Measurements from ENCODE around the gene NOTCH1.

The NOTCH1 gene

DNA sequence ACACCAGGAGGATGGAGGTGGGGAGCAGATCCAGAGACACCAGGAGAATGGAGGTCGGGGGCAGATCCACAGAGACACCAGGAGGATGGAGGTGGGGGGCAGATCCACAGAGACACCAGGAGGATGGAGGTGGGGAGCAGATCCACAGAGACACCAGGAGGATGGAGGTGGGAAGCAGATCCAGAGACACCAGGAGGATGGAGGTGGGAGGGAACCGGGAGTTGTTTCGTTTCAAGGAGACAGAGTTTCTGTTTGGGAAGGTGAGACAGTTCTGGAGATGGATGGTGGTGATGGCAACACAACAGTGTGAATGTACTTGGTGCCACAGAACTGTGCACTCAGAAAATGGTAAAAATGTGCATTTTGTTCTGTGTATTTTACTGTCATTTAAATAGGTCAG lies 97.2 kb downstream of the NOTCH1 start:
- no peak for DNase-seq (ENCODE audit: low read depth, low spot score)
- POLR2A ChIA-PET = no interaction called here
- TF ChIP-seq, protein P1, sequence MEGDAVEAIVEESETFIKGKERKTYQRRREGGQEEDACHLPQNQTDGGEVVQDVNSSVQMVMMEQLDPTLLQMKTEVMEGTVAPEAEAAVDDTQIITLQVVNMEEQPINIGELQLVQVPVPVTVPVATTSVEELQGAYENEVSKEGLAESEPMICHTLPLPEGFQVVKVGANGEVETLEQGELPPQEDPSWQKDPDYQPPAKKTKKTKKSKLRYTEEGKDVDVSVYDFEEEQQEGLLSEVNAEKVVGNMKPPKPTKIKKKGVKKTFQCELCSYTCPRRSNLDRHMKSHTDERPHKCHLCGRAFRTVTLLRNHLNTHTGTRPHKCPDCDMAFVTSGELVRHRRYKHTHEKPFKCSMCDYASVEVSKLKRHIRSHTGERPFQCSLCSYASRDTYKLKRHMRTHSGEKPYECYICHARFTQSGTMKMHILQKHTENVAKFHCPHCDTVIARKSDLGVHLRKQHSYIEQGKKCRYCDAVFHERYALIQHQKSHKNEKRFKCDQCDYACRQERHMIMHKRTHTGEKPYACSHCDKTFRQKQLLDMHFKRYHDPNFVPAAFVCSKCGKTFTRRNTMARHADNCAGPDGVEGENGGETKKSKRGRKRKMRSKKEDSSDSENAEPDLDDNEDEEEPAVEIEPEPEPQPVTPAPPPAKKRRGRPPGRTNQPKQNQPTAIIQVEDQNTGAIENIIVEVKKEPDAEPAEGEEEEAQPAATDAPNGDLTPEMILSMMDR (IDR thresholded peaks at IDR 0.05; ENCODE audit: insufficient read depth, low read length, missing control alignments) = no peak
- no peak overlapping the region for H3K4me3 ChIP-seq (ENCODE audit: low read depth, low read length)
- CTCF ChIA-PET = interaction anchor here (2.0 kb wide), 1 partner anchor 8 kb away, joined by 15 read pairs; no protein-coding TSS in a partner anchor

DNA sequence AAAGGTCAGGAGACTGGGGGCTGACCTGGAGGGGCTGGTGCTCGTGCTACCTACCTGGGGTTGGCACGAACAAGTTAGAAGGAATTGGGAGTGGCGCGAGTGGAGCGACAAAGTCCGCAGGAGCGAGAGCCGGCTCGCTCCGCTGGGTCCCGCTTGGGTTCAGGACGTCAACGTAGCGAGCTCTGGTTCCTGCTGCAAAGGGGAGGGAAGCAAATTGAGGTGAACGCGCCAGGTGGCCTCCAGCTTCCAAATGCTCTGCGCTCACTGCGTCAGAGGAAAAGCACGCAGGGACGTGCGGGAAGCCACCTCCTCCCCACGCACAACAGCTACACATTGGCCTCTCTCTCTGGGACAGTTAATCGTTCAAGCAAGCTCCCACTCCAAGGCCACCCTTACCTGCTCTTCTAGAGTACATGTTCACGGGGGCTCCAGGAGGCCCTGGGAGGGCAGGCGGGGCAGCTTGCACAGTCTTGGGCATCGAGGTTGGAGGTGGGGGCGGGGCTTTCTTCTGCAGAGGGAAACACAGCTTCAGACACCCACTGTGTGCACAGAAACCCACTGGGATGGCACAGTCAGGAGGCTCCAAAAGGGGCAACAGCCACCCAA lies 98.6 kb downstream of the NOTCH1 start:
- ChIA-PET POLR2A (no interaction called here), CTCF (interaction anchor here (1.1 to 1.3 kb wide), 3 partner anchors 9 to 32 kb away, joined by 3 to 6 read pairs (median 4); no protein-coding TSS in a partner anchor)
- H3K4me3 ChIP-seq (ENCODE audit: low read depth, low read length) = no peak overlapping the region
- no peak for DNase-seq (ENCODE audit: low read depth, low spot score)
- TF ChIP-seq, protein P1 (IDR thresholded peaks at IDR 0.05; ENCODE audit: insufficient read depth, low read length, missing control alignments) = no peak

GRCh38 chr9:136445799-136446198 lies 100.0 kb downstream of the NOTCH1 start:
- POLR2A ChIA-PET = interaction anchor here (1.2 kb wide), 1 partner anchor 21 kb away, joined by 4 read pairs; no protein-coding TSS in a partner anchor
- CTCF ChIA-PET = interaction anchor here (1.0 to 2.2 kb wide), 6 partner anchors 12 to 133 kb away, joined by 3 to 16 read pairs (median 6); no protein-coding TSS in a partner anchor
- DNase-seq (ENCODE audit: low read depth, low spot score) = no peak

More at GRCh38 chr9:136445799-136446198, 100.0 kb downstream of the NOTCH1 start:
- TF ChIP-seq, protein P1 (IDR thresholded peaks at IDR 0.05; ENCODE audit: insufficient read depth, low read length, missing control alignments) = no peak
- no peak overlapping the region for H3K4me3 ChIP-seq (ENCODE audit: low read depth, low read length)
